Neural progenitor cell (in vitro differentiated cells): Measurements from ENCODE around the gene SLFN5.
"Not testable (repeated sequence)": the region's sequence is repeated elsewhere in the genome, so short reads cannot be mapped to it uniquely, and the experiment has no call there.

ENCODE experiments used
- EZH2 ChIP-seq: fragments of 200-600 bp; sonication (generic); IDR thresholded peaks from 2 replicates; pipeline ENCODE4 v1.6.1; 2017; ENCODE audit warnings: antibody characterized with exemption, mild to moderate bottlenecking, moderate library complexity
- TF ChIP-seq, protein P1 (sequence below): fragments of 200-600 bp; sonication (generic); IDR thresholded peaks from 2 replicates; pipeline ENCODE4 v1.5.1; 2017; ENCODE audit warnings: antibody characterized with exemption, mild to moderate bottlenecking

DNA sequence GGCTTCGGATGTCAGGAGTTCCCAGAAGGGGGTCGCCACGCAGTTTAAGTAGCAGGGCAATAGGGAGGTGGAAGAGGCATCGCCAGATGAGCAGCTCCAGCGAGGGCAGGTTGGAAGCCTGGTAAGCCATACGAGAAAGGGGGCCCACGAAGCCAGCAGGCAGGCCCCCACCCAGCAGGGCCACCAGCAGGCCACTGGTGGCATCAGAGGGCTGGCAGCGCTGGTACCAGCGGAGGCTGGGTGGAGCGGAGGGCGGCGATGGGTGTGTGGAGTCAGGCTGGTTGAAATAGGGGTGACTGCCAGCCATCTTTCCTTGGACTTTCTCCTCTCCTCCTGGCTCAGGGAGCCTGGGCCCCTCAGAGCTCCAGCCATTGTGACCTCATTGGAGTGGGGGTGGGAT, 48.9 kb upstream of the SLFN5 start, which contains the start of gene SLC35G3:
- TF ChIP-seq, protein P1, sequence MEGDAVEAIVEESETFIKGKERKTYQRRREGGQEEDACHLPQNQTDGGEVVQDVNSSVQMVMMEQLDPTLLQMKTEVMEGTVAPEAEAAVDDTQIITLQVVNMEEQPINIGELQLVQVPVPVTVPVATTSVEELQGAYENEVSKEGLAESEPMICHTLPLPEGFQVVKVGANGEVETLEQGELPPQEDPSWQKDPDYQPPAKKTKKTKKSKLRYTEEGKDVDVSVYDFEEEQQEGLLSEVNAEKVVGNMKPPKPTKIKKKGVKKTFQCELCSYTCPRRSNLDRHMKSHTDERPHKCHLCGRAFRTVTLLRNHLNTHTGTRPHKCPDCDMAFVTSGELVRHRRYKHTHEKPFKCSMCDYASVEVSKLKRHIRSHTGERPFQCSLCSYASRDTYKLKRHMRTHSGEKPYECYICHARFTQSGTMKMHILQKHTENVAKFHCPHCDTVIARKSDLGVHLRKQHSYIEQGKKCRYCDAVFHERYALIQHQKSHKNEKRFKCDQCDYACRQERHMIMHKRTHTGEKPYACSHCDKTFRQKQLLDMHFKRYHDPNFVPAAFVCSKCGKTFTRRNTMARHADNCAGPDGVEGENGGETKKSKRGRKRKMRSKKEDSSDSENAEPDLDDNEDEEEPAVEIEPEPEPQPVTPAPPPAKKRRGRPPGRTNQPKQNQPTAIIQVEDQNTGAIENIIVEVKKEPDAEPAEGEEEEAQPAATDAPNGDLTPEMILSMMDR: not testable (repeated sequence)
- not testable (repeated sequence) for TF ChIP-seq EZH2
